ENCODE data around the gene LINGO3. TPM values are rescaled to one million over a fixed set of nuclear protein-coding genes. Genes with fewer than 3 reads are reported as not detected.

Gene LINGO3
- total and polyA plus RNA-seq, 7 experiments from 2014 or later = 0.27 to 12.9 (median 1.3) TPM

- Histone ChIP-seq H3K27ac (ENCODE audit: low read depth, low read length) (no peak overlapping the region), H3K36me3 (ENCODE audit: control insufficient read depth in 2 of 3, insufficient read depth in 3 of 3, low read length in 3 of 3) (no peaks in the 10 kb centered on the region), H3K27me3 (ENCODE audit: control insufficient read depth in 2 of 2, insufficient read depth in 2 of 2, low read length in 2 of 2) (peaks cover 0 to 11% of the 10 kb centered on the region in 2 donors), H3K9me3 (ENCODE audit: control insufficient read depth in 2 of 3, low read length in 3 of 3) (peaks cover 0 to 13% (median 5%) of the 10 kb centered on the region in 3 experiments), H3K4me3 (ENCODE audit: low read length) (no peak overlapping the region), H3K4me1 (ENCODE audit: control insufficient read depth in 2 of 2, insufficient read depth in 2 of 2, low read length in 2 of 2) (no peaks in the 10 kb centered on the region)
- Mint-ChIP-seq H3K36me3 (peaks cover 4 to 12% (median 10%) of the 10 kb centered on the region in 5 donors), H3K4me3 (no peak overlapping the region), H3K4me1 (peaks cover 0 to 11% (median 5%) of the 10 kb centered on the region in 7 donors), H3K27me3 (peaks cover 35 to 51% (median 47%) of the 10 kb centered on the region in 5 donors), H3K9me3 (peaks cover 6 to 25% (median 10%) of the 10 kb centered on the region in 11 donors), H3K27ac (no peak overlapping the region)
- DNase-seq (no peak), ATAC-seq (no peak)
- POLR2A ChIA-PET = no interaction called here
- CTCF ChIA-PET = interaction anchor here (0.6 kb wide), 1 partner anchor 287 kb away, joined by 3 read pairs; no protein-coding TSS in a partner anchor
- intact Hi-C loops (cut with micrococcal nuclease) = no loop called here
Measured at GRCh38 chr19:2312820-2313501, 5.0 kb upstream of the LINGO3 start.

GRCh38 chr19:2311093-2311492 is 3.1 kb upstream of the LINGO3 start:
- DNase-seq (no peak), ATAC-seq (no peak)
- Mint-ChIP-seq H3K4me3 (no peak overlapping the region), H3K27me3 (peaks cover 42 to 64% (median 51%) of the 10 kb centered on the region in 5 donors), H3K27ac (no peak overlapping the region), H3K9me3 (peaks cover 6 to 25% (median 10%) of the 10 kb centered on the region in 11 donors), H3K36me3 (peaks cover 4 to 12% (median 10%) of the 10 kb centered on the region in 5 donors), H3K4me1 (peaks cover 0 to 11% (median 5%) of the 10 kb centered on the region in 7 donors)
- H3K36me3 ChIP-seq (ENCODE audit: control insufficient read depth in 2 of 3, insufficient read depth in 3 of 3, low read length in 3 of 3) = no peaks in the 10 kb centered on the region
- H3K4me1 ChIP-seq (ENCODE audit: control insufficient read depth in 2 of 2, insufficient read depth in 2 of 2, low read length in 2 of 2) = no peaks in the 10 kb centered on the region
- ChIA-PET CTCF (interaction anchor here (0.7 kb wide), 1 partner anchor 22 kb away, joined by 3 read pairs; no protein-coding TSS in a partner anchor), POLR2A (no interaction called here)
- H3K4me3 ChIP-seq (ENCODE audit: low read length) = no peak overlapping the region
- H3K9me3 ChIP-seq (ENCODE audit: control insufficient read depth in 2 of 3, low read length in 3 of 3) = peaks cover 0 to 13% (median 5%) of the 10 kb centered on the region in 3 experiments
- peaks cover 0 to 13% of the 10 kb centered on the region in 2 donors for H3K27me3 ChIP-seq (ENCODE audit: control insufficient read depth in 2 of 2, insufficient read depth in 2 of 2, low read length in 2 of 2)
- H3K27ac ChIP-seq (ENCODE audit: low read depth, low read length) = no peak overlapping the region
- intact Hi-C loops (cut with micrococcal nuclease) = no loop called here

GRCh38 chr19:2309734-2310362 is 1.9 kb upstream of the LINGO3 start:
- ChIA-PET CTCF (no interaction called here), POLR2A (interaction anchor here (1.5 kb wide), 1 partner anchor 15 kb away, joined by 4 read pairs; no protein-coding TSS in a partner anchor)

GRCh38 chr19:2307518-2308012 is 389 bp downstream of the LINGO3 start:
- Histone ChIP-seq H3K27ac (ENCODE audit: low read depth, low read length) (no peak overlapping the region), H3K36me3 (ENCODE audit: control insufficient read depth in 2 of 3, insufficient read depth in 3 of 3, low read length in 3 of 3) (no peaks in the 10 kb centered on the region), H3K4me3 (ENCODE audit: low read length) (no peak overlapping the region), H3K4me1 (ENCODE audit: control insufficient read depth in 2 of 2, insufficient read depth in 2 of 2, low read length in 2 of 2) (peaks cover 0 to 8% of the 10 kb centered on the region in 2 donors), H3K9me3 (ENCODE audit: control insufficient read depth in 2 of 3, low read length in 3 of 3) (no peaks in the 10 kb centered on the region), H3K27me3 (ENCODE audit: control insufficient read depth in 2 of 2, insufficient read depth in 2 of 2, low read length in 2 of 2) (peaks cover 0 to 9% of the 10 kb centered on the region in 2 donors)
- POLR2A ChIA-PET = interaction anchor here (0.7 to 1.3 kb wide), 2 partner anchors 9 to 23 kb away, joined by 3 to 4 read pairs; no protein-coding TSS in a partner anchor
- Mint-ChIP-seq H3K4me3 (peak overlapping the region in 2 of 10 donors; percentile 14 to 34), H3K36me3 (peaks cover 0 to 6% (median 0%) of the 10 kb centered on the region in 5 donors), H3K27ac (no peak overlapping the region), H3K27me3 (peaks cover 21 to 76% (median 41%) of the 10 kb centered on the region in 5 donors), H3K4me1 (peaks cover 5 to 25% (median 14%) of the 10 kb centered on the region in 7 donors), H3K9me3 (peaks cover 0 to 1% (median 0%) of the 10 kb centered on the region in 11 donors)
- DNase-seq (no peak), ATAC-seq (no peak)
- CTCF ChIA-PET = no interaction called here
- intact Hi-C loops (cut with micrococcal nuclease) = no loop called here

More at GRCh38 chr19:2309734-2310362, 1.9 kb upstream of the LINGO3 start:
- H3K36me3 ChIP-seq (ENCODE audit: control insufficient read depth in 2 of 3, insufficient read depth in 3 of 3, low read length in 3 of 3) = no peaks in the 10 kb centered on the region
- H3K4me3 ChIP-seq (ENCODE audit: low read length) = no peak overlapping the region
- ATAC-seq = no peak
- peaks cover 2 to 12% (median 4%) of the 10 kb centered on the region in 11 donors for H3K9me3 Mint-ChIP-seq
- intact Hi-C loops (cut with micrococcal nuclease) = no loop called here
- peaks cover 0 to 4% (median 2%) of the 10 kb centered on the region in 3 experiments for H3K9me3 ChIP-seq (ENCODE audit: control insufficient read depth in 2 of 3, low read length in 3 of 3)
- no peak for DNase-seq
- H3K27me3 ChIP-seq (ENCODE audit: control insufficient read depth in 2 of 2, insufficient read depth in 2 of 2, low read length in 2 of 2) = peaks cover 0 to 13% of the 10 kb centered on the region in 2 donors
- H3K27ac ChIP-seq (ENCODE audit: low read depth, low read length) = no peak overlapping the region
- peaks cover 0 to 9% (median 5%) of the 10 kb centered on the region in 7 donors for H3K4me1 Mint-ChIP-seq
- peaks cover under 1 to 5% (median 3%) of the 10 kb centered on the region in 5 donors for H3K36me3 Mint-ChIP-seq
- H3K27me3 Mint-ChIP-seq = peaks cover 38 to 67% (median 51%) of the 10 kb centered on the region in 5 donors
- H3K4me1 ChIP-seq (ENCODE audit: control insufficient read depth in 2 of 2, insufficient read depth in 2 of 2, low read length in 2 of 2) = no peaks in the 10 kb centered on the region
- H3K4me3 Mint-ChIP-seq = peak overlapping the region in 1 of 10 donors; percentile 22
- H3K27ac Mint-ChIP-seq = no peak overlapping the region

GRCh38 chr19:2306971-2307370 is 983 bp downstream of the LINGO3 start:
- Histone ChIP-seq H3K27me3 (ENCODE audit: control insufficient read depth in 2 of 2, insufficient read depth in 2 of 2, low read length in 2 of 2) (peaks cover 0 to 9% of the 10 kb centered on the region in 2 donors), H3K9me3 (ENCODE audit: control insufficient read depth in 2 of 3, low read length in 3 of 3) (no peaks in the 10 kb centered on the region), H3K4me3 (ENCODE audit: low read length) (no peak overlapping the region), H3K36me3 (ENCODE audit: control insufficient read depth in 2 of 3, insufficient read depth in 3 of 3, low read length in 3 of 3) (no peaks in the 10 kb centered on the region), H3K27ac (ENCODE audit: low read depth, low read length) (no peak overlapping the region), H3K4me1 (ENCODE audit: control insufficient read depth in 2 of 2, insufficient read depth in 2 of 2, low read length in 2 of 2) (peaks cover 0 to 8% of the 10 kb centered on the region in 2 donors)
- no peak overlapping the region for H3K27ac Mint-ChIP-seq
- ChIA-PET CTCF (no interaction called here), POLR2A (no interaction called here)
- H3K27me3 Mint-ChIP-seq = peaks cover 21 to 74% (median 40%) of the 10 kb centered on the region in 5 donors
- DNase-seq = no peak
- peaks cover 0 to 1% (median 0%) of the 10 kb centered on the region in 11 donors for H3K9me3 Mint-ChIP-seq
- intact Hi-C loops (cut with micrococcal nuclease) = no loop called here
- H3K36me3 Mint-ChIP-seq = peaks cover 0 to 6% (median 0%) of the 10 kb centered on the region in 5 donors
- no peak for ATAC-seq
- peak overlapping the region in 5 of 10 donors; percentile 10 to 42 (median 18) for H3K4me3 Mint-ChIP-seq
- H3K4me1 Mint-ChIP-seq = peaks cover 5 to 25% (median 15%) of the 10 kb centered on the region in 7 donors

- Histone ChIP-seq H3K36me3 (ENCODE audit: control insufficient read depth in 2 of 3, insufficient read depth in 3 of 3, low read length in 3 of 3) (no peaks in the 10 kb centered on the region), H3K27me3 (ENCODE audit: control insufficient read depth in 2 of 2, insufficient read depth in 2 of 2, low read length in 2 of 2) (peaks cover 0 to 9% of the 10 kb centered on the region in 2 donors), H3K9me3 (ENCODE audit: control insufficient read depth in 2 of 3, low read length in 3 of 3) (no peaks in the 10 kb centered on the region), H3K4me3 (ENCODE audit: low read length) (no peak overlapping the region), H3K4me1 (ENCODE audit: control insufficient read depth in 2 of 2, insufficient read depth in 2 of 2, low read length in 2 of 2) (peaks cover 0 to 8% of the 10 kb centered on the region in 2 donors), H3K27ac (ENCODE audit: low read depth, low read length) (no peak overlapping the region)
- H3K4me3 Mint-ChIP-seq = peak overlapping the region in 2 of 10 donors; percentile 10 to 34
- intact Hi-C loops (cut with micrococcal nuclease) = no loop called here
- H3K9me3 Mint-ChIP-seq = peaks cover 0 to 1% (median 0%) of the 10 kb centered on the region in 11 donors
- peaks cover 6 to 25% (median 15%) of the 10 kb centered on the region in 7 donors for H3K4me1 Mint-ChIP-seq
- peaks cover 21 to 77% (median 40%) of the 10 kb centered on the region in 5 donors for H3K27me3 Mint-ChIP-seq
- ATAC-seq (no peak), DNase-seq (no peak)
- CTCF ChIA-PET = no interaction called here
- H3K27ac Mint-ChIP-seq = no peak overlapping the region
- H3K36me3 Mint-ChIP-seq = peaks cover 0 to 6% (median 0%) of the 10 kb centered on the region in 5 donors
- POLR2A ChIA-PET = no interaction called here
Measured at GRCh38 chr19:2306281-2306806, 1.6 kb downstream of the LINGO3 start.
